HK-2 (cell line): ENCODE results near the gene LYPLA2.
"Not testable (repeated sequence)": the region's sequence is repeated elsewhere in the genome, so short reads cannot be mapped to it uniquely, and the experiment has no call there.

Source experiments
- DNase-seq: peaks from one replicate; pipeline ENCODE4 v3.0.0-alpha.2; 2018; ENCODE audit not compliant: unreplicated experiment

LYPLA2 gene

DNA sequence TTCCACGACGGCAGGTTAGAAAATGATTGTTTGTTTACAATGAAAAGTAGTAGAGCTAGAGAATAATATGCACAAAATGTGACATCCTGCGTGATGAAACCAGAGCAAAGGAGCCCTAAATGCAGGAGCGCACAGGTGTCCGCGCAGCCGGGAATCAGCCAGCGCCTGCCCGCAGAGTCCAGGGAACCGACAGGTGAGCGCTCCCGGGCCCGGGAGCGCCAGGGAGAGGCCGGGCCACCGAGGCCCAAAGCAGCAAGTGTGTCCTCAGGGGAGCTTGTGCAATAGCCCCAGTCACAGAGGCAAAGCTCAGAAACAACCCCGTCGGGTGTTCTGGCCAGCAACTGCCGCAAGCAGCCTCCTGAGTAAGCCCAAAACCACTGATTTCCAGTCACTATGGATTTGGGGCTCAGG lies 10.4 kb downstream of the LYPLA2 start:
- no peak for DNase-seq

DNA sequence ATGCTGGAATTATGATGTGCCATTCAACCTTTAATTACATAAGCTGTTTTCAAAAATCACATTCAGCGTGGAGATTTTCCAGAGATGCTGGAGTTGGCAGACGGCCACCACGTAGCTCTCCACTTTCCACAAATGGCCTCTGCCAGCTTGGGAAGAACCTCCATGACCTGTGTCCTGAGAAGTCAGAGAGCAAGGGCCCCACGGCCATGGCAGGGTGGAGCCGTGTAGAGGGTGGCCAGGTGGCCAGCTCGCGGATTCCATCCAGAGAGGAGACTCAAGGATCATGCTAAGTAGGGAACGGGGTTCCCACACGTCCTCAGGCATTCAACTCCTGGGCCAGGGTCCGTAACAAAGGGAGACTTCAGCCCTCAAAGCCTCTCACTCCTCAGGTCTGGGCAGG lies 10.9 kb downstream of the LYPLA2 start:
- DNase-seq, result no peak

DNA sequence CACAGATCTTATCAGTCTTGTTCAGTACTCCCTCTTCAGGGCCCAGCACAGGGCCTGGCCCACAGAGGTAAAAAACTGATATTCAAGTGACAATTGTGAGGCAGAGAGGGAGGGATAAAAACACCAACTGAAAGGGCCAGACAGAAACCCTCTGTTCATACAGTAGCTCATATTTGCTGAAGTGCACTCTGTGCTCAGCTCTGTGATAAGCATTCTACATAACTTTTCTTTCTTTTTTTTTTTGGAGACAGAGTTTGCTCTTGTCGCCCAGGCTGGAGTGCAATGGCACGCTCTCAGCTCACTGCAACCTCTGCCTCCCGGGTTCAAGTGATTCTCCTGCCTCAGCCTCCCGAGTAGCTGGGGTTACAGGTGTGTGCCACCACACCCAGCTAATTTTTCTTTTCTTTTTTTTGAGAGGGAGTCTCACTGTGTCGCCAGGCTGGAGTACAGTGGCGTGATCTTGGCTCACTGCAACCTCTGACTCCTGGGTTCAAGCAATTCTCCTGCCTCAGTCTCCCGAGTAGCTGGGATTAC lies 11.9 kb downstream of the LYPLA2 start:
- not testable (repeated sequence) for DNase-seq

DNA sequence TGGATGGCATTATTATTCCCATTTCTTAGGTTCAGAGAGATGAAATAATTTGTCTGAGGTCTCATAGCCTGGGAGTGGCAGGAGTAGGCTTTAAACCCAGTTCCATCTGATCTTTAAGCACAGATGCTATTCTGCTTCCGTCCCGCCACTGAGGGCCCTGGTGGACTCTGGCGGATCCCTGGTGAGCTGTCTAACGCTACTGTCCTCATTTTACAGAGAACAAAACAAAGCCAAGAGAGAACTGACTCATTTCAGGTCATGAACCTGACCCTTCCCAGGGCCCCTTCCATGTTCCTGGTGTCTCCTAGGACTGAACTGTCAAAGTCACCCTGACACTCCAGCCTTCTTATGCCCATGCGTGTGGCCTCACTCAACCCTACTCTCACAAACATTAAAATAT lies 12.7 kb downstream of the LYPLA2 start:
- no peak for DNase-seq

DNA sequence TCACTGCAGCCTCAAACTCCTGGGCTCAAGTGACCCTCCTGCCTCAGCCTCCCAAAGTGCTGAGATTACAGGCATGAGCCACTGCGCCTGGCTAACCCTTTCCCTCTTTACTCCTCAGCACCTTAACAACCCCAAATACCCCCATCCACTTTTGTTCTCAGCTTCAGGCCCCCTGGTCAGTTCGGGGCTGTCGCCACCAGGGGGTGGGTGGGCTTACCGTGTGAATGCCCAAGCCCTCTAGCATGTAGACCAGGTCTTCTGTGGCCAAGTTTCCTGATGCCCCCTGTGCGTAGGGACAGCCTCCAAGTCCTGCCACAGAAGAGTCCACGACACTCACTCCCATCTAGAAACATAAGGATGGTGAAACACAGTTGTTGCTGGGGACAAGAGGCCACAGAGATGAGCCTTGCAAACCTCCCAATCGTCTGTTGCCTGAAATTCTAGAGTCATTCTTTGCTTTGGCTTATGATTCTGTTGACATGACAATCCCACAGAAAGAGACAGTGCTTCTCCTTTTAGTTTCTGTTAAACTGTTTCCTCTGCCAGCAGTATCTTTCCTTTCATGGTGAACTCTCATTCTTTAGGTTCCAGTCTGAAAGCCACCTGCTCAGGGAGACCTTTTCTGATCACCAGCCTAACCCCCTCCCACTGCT lies 13.4 kb downstream of the LYPLA2 start:
- DNase-seq, result no peak

DNA sequence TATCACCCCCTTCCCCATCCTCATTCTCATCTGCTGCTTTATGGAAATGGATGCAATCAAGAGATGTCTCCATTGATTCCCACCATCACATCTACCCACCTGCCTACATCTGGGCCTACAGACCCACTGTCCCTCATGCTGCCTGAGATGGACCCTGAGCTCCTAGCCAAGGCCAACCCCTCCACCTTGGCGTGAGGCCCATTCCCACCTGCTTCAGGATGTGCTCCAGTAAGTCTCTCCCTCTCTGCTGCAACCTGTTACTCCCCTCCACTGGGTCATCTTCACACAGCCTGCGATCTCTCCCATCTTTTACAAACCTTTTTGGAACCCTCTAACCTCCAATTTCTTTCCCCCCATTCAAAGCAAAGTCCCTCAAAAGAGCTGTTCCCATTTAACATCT lies 14.1 kb downstream of the LYPLA2 start:
- DNase-seq, result no peak

DNA sequence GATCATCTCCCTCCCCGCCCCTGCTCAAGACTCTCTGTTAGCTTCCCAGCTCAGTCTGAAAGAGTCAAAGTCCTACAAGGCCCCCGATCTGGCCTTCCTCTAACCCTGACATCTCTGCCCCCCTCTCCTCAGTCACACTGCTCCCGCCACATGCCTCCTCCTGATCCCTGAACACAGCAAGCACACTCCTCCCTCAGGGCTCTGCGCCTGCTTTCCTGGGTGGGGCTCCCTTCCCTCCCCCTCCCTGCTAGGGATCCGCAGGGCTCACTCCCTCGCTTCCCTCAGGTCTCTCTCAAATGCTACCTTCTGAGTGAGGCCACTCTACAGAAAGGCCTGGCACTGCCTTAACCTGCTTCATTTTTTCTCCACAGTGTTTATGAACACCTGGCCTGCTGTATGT lies 15.3 kb downstream of the LYPLA2 start:
- no peak for DNase-seq

DNA sequence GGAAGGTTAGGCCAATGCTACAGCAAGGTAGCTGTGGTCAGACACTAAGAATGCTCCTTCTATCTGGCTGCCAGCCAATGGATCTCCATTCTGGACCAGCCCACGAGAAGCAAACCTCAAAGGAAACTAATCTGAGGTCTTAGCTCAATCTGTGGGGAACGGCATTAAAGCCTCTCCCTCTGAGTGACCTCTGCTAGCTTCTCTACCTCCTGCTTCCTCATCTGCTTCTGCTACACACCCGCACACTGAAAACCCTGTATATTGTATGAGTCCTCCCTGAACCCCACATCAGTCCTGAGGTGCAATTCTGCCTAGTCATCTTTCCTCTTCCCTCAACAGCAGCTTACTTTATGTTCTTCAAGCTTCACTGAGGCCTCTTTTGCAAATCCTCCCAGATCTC lies 16.5 kb downstream of the LYPLA2 start:
- no peak for DNase-seq

DNA sequence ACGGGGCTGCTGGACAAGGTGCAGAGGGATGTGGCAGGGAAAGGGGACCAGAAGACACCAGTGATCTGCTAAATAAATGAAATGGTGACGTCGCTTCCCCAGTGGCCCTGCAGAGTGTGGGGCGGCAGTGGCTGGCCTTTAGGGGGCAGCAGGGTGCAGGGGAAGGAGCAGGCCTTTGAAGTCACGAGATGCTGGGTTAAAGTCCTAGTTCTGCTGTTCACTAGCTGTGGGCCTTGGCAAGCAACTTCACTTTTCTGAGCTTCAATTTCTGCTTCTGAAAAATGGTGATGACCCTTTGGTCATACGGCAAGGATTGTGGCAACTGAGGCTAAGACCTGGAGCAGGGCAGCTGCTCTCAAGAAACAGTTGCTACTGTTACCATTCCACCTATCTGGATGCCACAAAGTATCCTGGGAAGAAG lies 18.8 kb downstream of the LYPLA2 start:
- DNase-seq, result peak; percentile 70

DNA sequence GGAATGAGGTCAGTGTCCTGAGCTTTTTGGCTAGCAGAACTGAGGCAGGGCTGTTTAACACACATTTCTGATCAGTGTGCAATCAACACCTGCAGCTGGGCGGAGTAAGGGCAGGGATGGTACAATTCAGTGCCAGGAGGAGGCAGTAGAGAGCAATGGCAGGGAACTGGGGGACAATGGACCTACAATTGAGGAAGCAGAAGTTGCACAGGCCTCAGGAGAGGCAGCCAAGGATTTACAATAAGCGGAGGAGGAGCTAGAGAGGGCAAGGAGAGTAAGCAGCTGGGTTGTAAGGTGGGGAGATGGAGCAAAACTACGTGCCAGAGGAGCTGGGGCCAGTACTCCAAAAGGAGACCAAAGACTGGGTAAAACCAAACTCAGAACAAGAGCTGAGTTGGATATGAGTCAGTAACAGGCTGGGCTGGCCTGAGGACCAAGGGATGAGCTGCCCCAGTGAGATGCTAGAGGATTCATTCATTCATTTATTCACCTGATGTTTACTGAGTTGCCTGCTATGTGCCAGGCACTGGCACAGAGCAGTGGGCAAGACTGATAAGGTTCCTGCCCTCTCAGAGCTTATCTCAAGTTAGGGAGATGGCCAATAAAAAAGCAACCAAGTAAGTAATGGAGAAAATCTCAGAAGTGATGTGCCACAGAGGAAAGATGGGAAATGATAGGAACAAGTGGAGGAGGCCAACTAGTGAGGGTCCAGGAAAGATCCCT lies 20.0 kb downstream of the LYPLA2 start:
- DNase-seq, result no peak

DNA sequence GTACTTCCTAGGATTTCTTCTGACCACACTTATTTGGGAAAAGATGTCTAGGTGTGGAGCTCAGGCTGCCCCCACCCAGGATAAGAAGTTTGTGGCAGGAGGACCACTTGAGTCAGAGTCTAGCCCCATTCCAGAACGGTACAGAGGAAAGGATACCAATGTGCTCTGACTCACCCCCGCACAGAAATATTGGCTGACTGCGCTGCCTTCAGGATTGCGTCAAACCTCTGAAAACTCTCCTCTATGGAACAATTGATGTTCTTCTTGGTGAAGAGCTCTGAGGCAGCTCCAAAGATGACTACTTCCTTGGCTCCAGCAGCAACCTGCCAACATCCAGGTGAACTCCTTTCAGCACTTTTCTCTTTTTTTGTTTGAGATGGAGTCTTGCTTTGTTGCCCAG lies 23.1 kb downstream of the LYPLA2 start:
- no peak for DNase-seq

DNA sequence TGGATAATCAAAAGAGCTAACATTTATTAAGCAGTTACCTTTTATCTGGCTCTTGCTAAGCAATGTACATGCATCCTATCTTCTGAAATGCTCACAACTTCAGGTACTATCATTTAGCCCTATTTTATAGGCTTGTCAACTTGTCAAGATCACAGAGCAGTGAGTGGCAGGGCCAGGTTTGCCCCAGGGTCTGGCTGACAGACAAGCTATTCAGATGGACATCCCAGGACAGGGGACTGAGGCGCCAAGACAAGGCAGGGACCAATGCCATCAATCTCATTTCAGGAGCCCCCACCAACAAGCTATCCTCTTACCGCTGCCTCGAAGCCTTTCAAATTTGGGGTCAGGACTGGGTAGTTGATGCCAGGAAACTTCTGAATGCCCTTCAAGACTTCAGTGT lies 25.4 kb downstream of the LYPLA2 start:
- no peak for DNase-seq

DNA sequence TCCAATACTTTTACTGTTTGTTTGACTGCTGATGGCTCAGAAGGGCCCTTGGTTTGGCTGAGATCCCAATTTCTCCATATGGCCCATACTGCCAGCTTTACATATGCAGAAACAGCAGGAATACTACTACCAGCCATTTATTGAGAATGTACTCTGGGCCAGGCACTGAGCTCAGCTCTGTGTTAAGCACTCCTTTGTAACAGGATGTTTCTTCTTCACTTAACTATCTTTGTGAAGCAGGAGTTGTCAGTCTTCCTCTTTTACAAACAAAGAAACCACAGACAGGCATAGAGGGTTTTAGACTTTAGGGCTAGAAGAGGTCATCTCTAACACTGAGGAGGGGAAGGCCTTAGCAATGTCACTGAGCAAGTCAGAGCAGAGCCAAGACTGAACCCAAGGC lies 26.0 kb downstream of the LYPLA2 start:
- DNase-seq, result no peak

DNA sequence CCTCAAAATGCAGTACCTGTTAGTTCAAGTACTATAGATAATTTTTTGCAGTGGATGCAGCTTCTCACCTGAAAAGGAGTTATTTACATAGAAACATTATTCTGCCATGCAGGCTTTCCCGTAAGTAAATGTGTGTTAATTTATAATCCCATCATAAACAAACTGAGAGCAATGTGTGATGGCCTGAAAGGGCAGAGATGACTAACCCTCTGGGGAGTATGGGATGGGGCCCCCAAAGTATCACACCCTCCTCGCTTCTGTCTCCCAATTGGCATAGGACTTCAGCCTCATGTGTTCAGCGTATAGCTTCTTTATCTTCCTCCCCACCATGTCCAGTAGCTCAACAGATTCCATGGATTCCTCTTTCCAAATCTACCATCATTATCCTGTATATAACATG lies 26.7 kb downstream of the LYPLA2 start:
- no peak for DNase-seq

DNA sequence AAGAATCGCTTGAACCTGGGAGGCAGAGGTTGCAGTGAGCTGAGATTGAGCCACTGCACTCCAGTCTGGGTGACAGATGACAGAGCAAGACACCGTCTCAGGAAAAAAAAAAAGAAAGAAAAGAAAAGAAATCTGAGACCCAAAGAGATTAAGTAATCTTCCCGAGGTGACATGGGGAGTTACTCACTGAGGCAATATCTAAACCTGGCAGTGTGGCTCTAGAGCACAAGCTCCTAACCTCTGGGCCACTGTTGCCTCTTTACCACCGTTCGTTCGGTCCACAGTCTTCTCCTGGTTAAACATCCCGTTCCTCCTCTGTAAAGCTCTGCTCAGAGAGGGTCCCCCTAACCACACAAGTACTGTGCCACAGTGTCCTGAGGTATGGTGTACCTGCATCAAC lies 32.8 kb downstream of the LYPLA2 start:
- no peak for DNase-seq

DNA sequence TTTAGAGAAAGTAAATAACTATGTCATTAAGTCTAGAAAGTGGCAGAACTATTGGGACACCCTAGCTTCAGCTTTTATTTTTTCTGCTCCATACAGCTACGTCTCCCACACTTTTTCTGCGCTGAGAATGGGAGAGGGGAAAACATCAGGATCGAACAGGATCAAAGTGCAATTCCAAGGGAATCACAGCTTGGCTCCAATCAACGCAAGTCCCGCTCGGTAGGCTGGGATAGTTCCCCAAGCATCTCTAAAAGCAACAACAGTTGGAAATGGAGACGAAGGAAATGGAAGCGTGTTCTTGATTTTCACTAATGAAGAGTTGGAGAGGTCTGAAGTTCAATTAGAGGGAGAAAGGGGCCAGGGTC lies 33.7 kb downstream of the LYPLA2 start:
- DNase-seq, result no peak

DNA sequence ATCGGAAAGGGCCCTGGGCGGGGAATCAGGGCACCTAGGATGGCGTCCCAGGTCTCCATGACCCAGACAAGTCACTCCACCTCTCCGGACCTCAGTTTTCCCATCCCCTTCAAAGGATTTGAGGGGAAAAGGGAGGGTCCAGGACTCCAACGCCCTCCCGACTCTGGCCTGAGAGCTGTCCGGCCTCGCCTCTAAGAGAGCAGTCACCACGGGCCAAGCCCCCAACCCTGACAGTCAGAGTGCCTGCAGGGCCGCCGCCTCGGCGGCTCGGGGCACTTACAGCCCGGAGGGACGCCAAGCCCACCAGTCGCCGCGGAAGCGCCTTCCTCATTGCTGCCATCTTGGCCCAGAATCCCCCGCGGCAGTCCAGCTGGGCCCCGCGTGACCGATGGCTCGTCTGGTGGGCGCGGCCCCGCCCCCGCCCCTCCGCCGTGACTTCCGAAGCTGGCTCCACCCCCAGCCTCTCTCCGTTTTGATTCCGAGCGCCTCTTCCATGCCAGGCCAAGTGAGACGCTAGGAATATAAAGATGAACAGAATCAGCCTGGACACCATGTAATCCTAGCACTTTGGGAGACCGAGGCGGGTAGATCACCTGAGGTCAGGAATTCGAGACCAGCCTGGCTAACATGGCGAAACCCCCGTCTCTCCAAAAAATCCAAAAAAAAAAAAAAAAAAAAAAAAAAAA lies 34.3 kb downstream of the LYPLA2 start, which contains the start of gene HMGCL:
HMGCL (minus strand) TSS at position 354 of the 686 bp plus-strand sequence; CDS start at position 340, 14 bp downstream.
- peak; percentile 90 for DNase-seq

DNA sequence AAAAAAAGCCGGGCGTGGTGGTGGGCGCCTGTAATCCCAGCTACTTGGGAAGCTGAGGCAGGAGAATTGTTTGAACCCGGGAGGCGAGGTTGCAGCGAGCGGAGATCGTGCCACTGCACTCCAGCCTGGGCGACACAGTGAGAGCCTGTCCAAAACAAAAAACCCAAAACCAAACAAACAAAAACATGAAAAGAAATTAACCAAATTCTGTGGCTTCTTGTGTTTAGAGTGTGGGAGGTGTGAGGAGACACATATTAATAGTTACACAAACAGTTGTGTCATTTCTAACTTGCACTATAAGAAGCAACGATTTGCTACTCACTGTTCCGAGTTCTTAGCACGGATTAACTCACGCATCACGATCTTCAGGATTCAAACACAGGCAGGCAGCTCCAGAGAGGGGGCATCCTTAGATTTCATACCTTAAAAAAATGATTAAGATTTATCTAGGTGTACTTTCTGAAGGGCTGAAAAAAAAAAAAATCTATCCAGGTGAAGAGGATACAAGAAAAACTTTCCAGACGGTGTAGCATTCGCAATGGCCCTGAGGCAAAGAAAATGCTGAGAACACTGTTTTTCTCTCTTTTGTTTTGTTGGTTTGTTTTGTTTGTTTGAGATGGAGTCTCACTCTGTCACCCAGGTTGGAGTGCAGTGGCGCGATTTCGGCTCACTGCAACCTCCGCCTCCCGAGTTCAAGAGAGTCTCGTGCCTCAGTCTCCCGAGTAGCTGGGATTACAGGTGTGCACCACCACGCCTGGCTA lies 35.0 kb downstream of the LYPLA2 start:
- DNase-seq, result no peak

DNA sequence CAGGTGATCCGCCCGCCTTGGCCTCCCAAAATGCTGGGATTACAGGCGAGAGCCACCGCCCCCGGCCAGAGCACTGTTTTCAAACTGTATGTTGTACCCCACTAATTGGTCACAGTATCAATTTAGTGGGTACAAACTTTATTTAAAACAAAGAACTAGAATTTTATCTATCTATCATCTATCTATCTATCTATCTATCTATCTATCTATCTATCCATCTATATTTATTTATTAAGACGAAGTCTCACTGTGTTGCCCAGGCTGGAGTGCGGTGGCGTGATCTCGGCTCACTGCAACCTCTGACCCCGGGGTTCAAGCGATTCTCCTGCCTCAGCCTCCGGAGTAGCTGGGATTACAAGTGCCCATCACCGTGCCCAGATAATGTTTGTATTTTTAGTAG lies 35.6 kb downstream of the LYPLA2 start:
- DNase-seq, result not testable (repeated sequence)

DNA sequence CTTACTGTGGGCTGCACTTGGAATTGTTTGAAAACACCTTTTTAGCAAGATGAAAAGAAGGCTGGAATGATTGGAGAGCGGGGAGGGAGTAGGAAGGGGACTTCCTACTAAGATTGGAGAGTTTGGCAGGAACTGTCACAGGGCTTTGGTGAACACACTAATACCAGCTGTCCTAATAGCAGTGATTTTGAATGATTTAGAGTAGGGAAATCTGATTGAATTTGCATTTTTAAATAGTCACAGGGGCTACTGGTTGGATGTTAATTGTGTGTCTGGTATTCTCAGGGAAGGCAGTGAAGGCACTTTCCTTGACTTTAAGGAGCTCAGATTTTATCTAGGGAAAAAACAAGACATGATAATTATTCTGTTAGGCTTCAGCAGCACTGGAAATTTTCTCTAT lies 36.8 kb downstream of the LYPLA2 start:
- DNase-seq, result no peak

DNA sequence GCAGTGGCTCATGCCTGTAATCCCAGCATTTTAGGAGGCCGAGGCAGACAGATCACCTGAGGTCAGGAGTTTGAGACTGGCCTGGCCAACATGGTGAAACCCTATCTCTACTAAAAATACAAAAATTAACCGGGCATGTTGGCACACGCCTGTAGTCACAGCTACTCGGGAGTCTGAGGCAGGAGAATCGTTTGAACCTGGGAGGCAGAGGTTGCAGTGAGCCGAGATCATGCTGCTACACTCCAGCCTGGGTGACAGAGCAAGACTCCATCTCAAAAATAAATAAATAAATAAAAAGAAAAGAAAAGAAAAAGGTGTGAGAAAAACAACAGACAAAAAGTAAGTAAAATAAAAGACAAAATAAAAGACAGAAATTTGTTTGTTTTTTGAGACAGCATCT lies 43.2 kb downstream of the LYPLA2 start:
- DNase-seq, result not testable (repeated sequence)

DNA sequence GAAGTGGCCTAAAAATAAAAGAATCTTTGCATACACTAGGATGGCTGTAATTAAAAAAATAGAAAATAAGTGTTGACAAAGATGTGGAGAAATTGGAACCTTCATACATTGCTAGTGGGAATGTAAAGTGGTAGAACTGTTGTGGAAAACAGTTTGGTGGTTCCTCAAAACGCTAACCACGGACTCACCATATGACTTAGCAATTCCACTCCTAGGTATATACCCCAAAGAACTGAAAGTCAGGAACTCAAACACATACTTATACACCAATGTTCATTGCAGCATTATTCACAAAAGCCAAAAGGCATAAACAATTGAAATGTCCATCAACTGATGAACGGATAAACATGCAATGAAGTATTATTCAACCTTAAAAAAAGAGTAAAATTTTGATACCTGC lies 45.1 kb downstream of the LYPLA2 start:
- no peak for DNase-seq
